Kidney (tissue), 14 donors: ENCODE measurements around the gene FN1. TPM values are rescaled to one million over a fixed set of nuclear protein-coding genes. Genes with fewer than 3 reads are reported as not detected.
A peak's percentile ranks its signal among the peaks of the same experiment; 100 is the strongest.

ENCODE experiments used
- DNase-seq, 5 donors: peaks; one replicate each; pipeline ENCODE4 v3.0.0-alpha.2; 2013 to 2020
- FAIRE-seq: peaks from 2 replicates; lab custom pipeline; 2012; peaks lifted over from hg19 to GRCh38; lab: Jason Lieb, UNC
- H3K27ac ChIP-seq, 2 donors: one replicate each; pipeline ENCODE4 v1.7.0; 2013; ENCODE audit warnings: low read depth in 2 of 2, low read length in 2 of 2, inconsistent platforms in 1 of 2
- H3K27me3 ChIP-seq: one replicate; pipeline ENCODE4 v1.7.1; 2013; ENCODE audit warnings: low read length, inconsistent platforms; ENCODE audit not compliant: control insufficient read depth, insufficient read depth
- H3K36me3 ChIP-seq, 3 donors: one replicate each; pipeline versions ENCODE4 v1.7.0 to v1.7.1; 2013; ENCODE audit warnings: low read length in 3 of 3, control low read depth in 1 of 3, inconsistent platforms in 1 of 3; ENCODE audit not compliant: insufficient read depth in 3 of 3, control insufficient read depth in 2 of 3
- H3K4me1 ChIP-seq, 3 donors: one replicate each; pipeline versions ENCODE4 v1.7.0 to v1.7.1; 2013; ENCODE audit warnings: low read length in 3 of 3, inconsistent platforms in 1 of 3, low read depth in 1 of 3; ENCODE audit not compliant: control insufficient read depth in 2 of 3, insufficient read depth in 2 of 3
- H3K4me3 ChIP-seq, 3 donors: one replicate each; pipeline versions ENCODE4 v1.7.0 to v1.8.1; 2013; ENCODE audit warnings: low read length in 3 of 3, control low read depth in 1 of 3, inconsistent platforms in 1 of 3
- H3K9ac ChIP-seq, 3 donors: one replicate each; pipeline versions ENCODE4 v1.7.0 to v1.7.1; 2013; ENCODE audit warnings: low read length in 3 of 3, control low read depth in 1 of 3, inconsistent platforms in 1 of 3
- H3K9me3 ChIP-seq, 3 donors: one replicate each; pipeline versions ENCODE4 v1.7.0 to v1.7.1; 2013; ENCODE audit warnings: low read length in 3 of 3, control low read depth in 1 of 3, inconsistent platforms in 1 of 3; ENCODE audit not compliant: control insufficient read depth in 2 of 3, insufficient read depth in 1 of 3
- intact Hi-C: fragments of 100-400 bp; cut with DNase I; formaldehyde crosslinking; loops from one replicate; pipeline ENCODE4 v1.11.1; 2022
- polyA plus RNA-seq: library from polyadenylated mRNA; stranded (reverse); fragments of 350-450 nt; fragmentation: Illumina TruSeq; extraction: RNeasy Lipid Tissue Mini Kit (QIAGEN cat#74804); gene quantifications from one replicate; pipeline ENCODE4 v1.2.3, GENCODE V29; 2014; ENCODE audit warnings: low read depth, low replicate concordance; ENCODE audit not compliant: insufficient read depth
- total RNA-seq: library from RNA; stranded (reverse); fragmentation: NEBNext Ultra II Directional; extraction: Animal tissue kit (Norgen Biotek cat#: 25700); gene quantifications from one replicate; pipeline ENCODE4 v1.2.1, GENCODE V29; 2021
- TF ChIP-seq, protein P1 (sequence below): IDR thresholded peaks from 3 replicates; pipeline ENCODE4 v1.5.1; 2012; ENCODE audit warnings: mild to moderate bottlenecking, moderate library complexity, borderline replicate concordance; ENCODE audit not compliant: insufficient read depth; ENCODE audit errors: extremely low read depth
- donor health status: control.
- donor health status: control.
- donor health status: control.
- donor health status: control.
- donor health status: control.
- donor health status: DM: yes; HTN: yes; CAD: no.
- donor health status: Normal renal cell carcinoma (clear cell type).

FN1 gene
- total and polyA plus RNA-seq, 2 donors from 2014 or later: 92.1 to 289 TPM

DNA sequence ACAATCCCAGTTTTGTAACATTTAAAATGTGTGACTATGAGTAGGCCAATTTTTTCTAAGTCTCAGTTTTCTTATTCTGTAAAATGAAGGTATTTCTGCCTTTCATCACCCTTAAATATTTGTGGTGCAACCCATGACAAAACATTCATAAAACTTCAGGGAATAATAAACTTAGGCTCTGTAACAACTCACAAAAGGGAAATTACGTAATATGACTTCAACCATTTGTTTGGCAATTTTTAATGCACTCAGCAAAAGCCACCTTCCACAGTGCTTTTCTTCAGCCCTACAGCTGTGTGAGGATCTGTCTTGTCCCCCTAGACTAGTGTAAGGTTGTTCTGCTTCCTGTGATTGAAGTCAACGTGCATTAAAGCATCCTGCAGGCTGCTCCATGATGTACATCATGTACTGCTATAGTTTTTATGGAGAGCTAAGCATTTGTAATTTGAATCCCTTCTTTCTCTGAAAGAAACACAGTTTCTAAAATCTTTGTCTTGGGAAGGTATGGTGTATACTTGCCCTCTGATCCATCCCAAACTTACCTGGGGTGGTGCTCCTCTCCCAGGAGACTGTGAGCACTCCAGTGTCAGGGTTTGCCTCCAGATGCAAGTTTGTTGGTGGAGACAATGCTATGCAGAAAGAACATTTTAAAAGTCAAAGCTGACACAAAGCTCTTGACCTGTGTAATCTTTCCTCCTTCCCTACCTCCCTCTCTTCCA, 39.1 kb downstream of the FN1 start:
- H3K9me3 ChIP-seq: no peaks in the 10 kb centered on the region
- no peaks in the 10 kb centered on the region for H3K4me1 ChIP-seq
- TF ChIP-seq, protein P1, sequence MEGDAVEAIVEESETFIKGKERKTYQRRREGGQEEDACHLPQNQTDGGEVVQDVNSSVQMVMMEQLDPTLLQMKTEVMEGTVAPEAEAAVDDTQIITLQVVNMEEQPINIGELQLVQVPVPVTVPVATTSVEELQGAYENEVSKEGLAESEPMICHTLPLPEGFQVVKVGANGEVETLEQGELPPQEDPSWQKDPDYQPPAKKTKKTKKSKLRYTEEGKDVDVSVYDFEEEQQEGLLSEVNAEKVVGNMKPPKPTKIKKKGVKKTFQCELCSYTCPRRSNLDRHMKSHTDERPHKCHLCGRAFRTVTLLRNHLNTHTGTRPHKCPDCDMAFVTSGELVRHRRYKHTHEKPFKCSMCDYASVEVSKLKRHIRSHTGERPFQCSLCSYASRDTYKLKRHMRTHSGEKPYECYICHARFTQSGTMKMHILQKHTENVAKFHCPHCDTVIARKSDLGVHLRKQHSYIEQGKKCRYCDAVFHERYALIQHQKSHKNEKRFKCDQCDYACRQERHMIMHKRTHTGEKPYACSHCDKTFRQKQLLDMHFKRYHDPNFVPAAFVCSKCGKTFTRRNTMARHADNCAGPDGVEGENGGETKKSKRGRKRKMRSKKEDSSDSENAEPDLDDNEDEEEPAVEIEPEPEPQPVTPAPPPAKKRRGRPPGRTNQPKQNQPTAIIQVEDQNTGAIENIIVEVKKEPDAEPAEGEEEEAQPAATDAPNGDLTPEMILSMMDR: no peak
- no peak overlapping the region for H3K9ac ChIP-seq
- no peak for DNase-seq
- FAIRE-seq: no peak
- H3K4me3 ChIP-seq: no peak overlapping the region
- H3K27me3 ChIP-seq: no peaks in the 10 kb centered on the region
- H3K27ac ChIP-seq: no peak overlapping the region
- intact Hi-C loops: no loop called here
- H3K36me3 ChIP-seq: peaks cover 0 to 2% (median 0%) of the 10 kb centered on the region in 3 donors

DNA sequence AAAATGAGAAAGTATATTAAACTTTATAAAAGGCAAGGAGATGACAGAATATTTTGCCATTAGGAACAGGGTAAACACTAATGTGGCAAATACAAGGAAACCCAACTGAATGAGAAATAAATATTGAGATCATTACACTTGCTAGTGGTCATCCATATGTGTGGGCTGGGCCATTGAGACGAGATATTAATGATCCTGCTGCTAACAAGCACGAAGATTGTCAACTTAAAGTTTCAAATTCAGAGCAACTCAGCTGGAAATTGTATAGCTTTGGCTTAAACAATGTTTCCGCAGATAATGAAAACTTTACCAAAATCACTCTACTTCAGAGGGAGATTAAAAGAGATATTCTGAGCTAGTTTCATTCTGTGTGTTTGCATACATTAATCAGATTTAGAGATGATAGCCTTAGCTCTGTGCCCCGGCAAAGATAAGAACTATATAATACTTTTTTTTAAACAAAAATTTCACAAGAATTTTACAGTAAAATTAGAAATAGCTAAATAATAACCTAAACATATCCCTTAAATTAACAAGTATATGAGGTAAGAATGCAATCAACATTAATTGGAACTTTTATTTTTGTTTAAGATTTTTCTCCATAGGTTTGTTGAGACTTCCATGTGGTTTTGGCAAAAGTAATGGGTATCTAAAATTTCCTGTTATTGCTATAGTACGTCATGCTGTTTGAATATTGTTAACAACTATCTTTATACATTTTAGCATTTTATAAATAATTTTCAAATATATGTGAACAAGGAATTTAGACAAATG, 40.0 kb downstream of the FN1 start:
- intact Hi-C loops: no loop called here
- Histone ChIP-seq H3K9ac (no peak overlapping the region), H3K27me3 (no peaks in the 10 kb centered on the region), H3K9me3 (no peaks in the 10 kb centered on the region), H3K27ac (no peak overlapping the region), H3K4me3 (no peak overlapping the region), H3K4me1 (no peaks in the 10 kb centered on the region), H3K36me3 (peaks cover 0 to 2% (median 0%) of the 10 kb centered on the region in 3 donors)
- DNase-seq (no peak), FAIRE-seq (no peak)
- TF ChIP-seq, protein P1: no peak

DNA sequence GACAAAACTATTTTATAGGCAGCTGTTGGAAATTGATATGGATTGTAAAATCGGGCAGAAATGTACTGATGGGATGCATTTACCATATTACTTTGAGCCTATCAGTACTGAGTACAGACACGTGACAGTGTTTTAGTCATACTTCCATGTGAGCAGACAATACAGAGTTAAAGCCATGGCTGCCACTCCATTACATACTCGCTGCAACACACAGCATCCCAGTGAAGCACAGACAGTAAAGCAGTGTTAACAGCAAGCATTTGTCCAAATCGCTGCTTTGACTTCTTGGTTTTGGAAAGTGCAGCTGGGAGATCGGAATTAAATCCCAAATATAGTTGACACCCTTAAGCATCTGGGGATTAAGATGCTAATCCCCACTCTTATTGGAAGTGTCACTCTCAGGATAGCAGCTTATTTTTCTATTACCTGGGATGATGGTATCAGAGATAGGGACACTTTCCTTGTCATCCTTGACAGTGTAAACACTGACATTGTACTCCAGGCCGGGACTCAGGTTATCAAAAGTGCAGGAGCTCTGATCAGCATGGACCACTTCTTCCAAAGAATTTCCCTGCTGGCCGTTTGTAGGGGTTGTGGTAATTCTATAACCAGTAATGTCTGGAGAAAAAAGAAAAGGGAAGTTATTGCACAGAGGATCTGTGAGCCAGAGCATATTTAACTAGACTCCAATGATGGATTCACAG, 41.6 kb downstream of the FN1 start:
- no peak for FAIRE-seq
- Histone ChIP-seq H3K9ac (no peak overlapping the region), H3K27me3 (no peaks in the 10 kb centered on the region), H3K36me3 (peaks cover 0 to under 1% (median 0%) of the 10 kb centered on the region in 3 donors), H3K4me3 (no peak overlapping the region), H3K27ac (no peak overlapping the region), H3K9me3 (no peaks in the 10 kb centered on the region), H3K4me1 (no peaks in the 10 kb centered on the region)
- peak in 1 of 5 donors; percentile 16 for DNase-seq
- TF ChIP-seq, protein P1: no peak
- intact Hi-C loops: no loop called here
